ENCODE results near the gene SYTL2.
"Not testable (repeated sequence)": the region's sequence is repeated elsewhere in the genome, so short reads cannot be mapped to it uniquely, and the experiment has no call there.

Gene SYTL2

GRCh38 chr11:85682330-85683305 lies 128.3 kb downstream of the SYTL2 start:
- DNase-seq = peak; percentile 65

DNA sequence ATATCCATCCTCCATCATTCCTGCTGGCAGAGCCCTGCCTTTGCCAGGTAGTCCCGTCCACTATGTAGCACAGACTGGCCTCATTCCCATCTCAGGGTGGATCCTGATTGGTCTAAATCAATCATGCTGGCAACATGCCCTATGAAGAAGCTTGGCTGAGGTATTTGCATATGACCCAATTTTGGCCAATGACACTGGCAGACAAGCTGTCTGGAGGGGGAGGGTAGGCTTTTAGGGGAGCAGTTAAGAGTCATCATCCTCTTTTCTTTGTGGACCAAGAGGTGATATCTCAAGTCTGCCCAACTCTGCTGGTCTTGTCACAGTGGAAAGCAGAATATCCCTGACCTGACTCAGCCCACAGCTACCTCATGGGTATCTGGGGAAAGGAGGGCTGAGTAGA lies 130.0 kb downstream of the SYTL2 start:
- no peak for DNase-seq

- no peak for DNase-seq
These were observed 131.4 kb downstream of the SYTL2 start for GRCh38 chr11:85679576-85679975.

DNA sequence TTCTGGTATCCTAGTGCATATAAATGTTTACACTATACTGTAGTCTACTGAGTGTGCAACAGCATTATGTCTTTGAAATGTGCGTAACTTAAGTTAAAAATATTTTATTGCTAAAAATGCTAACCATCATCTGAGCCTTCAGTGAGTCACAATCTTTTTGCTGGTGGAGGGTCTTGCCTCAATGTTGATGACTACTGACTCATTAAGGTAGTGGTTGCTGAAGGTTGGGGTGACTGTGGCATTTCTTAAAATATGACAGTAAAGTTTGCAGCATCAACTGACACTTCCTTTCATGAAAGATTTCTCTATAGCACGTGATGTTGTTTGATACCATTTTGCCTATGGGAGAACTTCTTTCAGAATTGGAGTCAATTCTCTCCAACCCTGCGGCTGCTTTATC lies 137.5 kb downstream of the SYTL2 start:
- no peak for DNase-seq

DNA sequence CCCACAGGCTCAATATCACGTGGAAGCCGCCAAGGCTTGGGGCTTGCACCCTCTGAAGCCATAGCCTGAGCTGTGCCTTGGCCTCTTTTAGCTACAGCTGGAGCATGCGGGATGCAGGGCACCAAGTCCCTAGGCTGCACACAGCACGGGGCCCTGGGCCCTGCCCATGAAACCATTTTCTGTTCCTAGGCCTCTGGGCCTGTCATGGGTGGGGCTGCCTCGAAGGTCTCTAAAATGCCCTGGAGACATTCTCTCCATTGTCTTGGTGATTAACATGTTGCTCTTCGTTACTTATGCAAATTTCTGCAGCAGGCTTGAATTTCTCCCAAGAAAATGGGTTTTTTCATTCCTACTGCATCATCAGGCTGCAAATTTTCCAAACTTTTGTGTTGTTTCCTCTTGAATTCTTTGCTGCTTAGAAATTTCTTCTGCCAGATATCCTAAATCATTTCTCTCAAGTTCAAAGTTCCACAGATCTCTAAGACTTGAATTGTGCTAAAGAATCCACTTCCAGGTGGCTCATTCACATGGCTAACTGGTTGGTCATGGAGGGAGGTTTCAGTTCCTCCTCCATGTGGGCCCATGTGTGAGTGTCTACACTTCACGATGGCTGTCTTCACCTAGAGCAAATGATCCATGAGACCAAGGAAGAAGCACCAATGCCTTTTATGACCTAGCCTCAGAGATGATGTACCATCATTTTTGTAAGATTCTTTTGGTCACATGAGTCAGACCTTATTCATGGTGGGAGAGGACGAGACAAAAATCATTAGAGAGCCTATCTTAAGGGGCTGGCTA lies 138.6 kb downstream of the SYTL2 start:
- no peak for DNase-seq

GRCh38 chr11:85670949-85671663 lies 139.8 kb downstream of the SYTL2 start:
- not testable (repeated sequence) for DNase-seq

DNA sequence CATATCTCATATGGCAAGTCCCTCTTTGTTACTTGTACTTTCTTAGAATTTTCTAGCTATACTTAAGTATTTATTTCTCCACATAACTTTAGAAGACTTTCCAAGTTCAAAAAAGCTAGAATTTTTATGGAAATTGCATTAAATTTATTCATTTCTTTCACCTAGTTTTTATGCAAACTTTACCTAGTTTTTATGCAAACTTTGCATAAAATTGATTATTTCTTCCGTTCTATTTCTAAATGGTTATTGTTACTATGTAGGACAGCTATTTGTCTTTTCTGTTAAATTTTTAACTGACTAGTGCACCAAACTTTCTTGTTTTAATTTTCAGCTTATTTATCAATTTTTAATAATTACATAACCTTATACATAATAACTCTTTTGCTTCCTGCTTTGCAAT lies 142.8 kb downstream of the SYTL2 start:
- DNase-seq = no peak

DNA sequence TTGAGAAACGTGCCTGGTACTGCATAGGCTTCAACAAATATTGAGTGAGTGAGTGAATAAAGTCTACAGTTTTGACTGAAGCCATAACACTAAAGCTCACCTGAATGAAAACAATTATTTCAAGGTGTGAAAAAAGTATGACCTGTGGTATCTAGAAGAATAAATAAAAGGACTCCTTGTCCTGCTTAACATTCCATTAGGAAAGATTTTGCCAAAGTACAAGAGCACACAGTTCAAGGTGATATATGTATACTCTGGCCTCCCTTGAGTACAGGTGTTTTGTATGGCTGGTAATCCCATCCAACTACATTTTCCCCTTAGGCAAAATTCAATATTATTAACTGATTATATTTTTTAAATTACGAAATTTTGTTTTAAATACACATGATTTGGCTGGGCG lies 144.3 kb downstream of the SYTL2 start:
- no peak for DNase-seq

GRCh38 chr11:85665733-85666132 lies 145.2 kb downstream of the SYTL2 start:
- no peak for DNase-seq

DNA sequence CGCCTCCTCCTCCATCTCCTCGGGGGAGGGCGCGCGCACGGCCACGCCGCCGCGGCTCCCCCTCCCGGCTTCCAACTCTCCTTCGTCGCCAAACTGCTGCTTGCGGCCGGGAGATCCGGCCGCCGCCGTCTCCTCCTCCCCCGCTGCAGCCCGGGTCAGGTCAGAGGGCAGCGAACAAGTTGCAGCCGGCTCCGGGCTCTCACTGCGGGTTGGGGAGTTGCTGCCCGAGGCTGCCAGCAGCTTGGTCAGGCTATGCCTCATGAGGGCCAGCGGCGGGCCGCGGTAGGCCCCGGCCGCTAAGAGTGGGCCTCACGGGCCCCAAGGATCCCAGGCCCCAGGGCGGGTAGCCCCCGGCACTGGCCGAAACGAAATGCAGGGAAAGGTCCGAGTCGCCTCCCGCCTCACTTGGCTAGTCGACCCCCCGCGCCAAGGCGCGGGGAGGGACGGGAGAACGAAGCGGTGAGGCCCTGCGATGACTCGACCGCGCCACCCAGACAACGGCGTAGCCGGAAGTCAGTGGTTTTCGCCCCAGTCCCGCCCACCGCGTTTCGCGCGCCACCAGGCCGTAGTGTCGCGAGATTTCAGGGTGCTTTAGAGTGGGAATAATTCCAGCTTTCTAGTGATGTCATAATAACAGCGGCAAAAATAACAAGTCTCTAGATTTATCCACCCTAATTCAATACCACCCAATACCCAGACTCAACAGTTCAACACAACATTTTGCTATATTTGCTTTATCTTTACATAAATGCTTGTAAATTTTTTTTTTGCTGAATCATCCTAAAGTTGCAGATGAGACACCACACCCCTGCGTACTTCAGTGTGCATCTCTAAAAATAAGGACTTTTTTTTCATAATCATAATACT lies 146.1 kb downstream of the SYTL2 start, which contains the start of gene CREBZF:
TSS of gene CREBZF (minus strand) at position 515 of the 867 bp plus-strand sequence. CDS start at position 261, 254 bp downstream.
- peak; percentile 79 for DNase-seq

- no peak for DNase-seq
These were observed 147.0 kb downstream of the SYTL2 start for GRCh38 chr11:85663753-85664614.

DNA sequence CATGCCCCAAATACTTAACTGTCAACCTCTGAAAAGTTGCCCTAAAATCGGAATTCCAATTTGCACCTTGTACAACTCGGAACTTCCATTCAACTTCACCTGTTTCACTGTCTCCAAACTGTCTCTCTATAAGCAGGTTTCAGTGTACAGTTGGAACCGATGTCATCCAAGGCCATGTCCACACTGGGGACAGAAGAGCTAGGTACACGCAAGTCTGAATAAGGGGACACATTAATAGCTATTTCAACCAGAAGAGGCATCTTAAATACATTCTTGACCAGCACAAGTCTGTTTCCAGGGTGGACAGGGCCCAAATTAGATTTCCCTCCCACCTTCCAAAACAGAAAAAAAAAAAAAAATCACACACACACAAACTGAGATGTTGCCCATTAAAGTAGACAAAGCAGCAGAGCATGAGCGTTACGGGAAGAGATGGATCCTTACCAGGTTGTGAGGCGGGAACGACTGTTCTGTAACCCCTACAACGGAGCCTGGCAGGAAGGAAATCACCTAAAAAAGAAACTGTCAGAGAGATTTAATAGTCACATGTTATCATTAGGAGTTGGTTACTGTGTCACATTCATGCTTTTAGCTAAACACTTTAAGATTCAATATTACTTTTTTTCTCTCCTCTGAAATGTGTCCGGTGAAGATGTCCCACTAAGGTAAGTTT lies 147.7 kb downstream of the SYTL2 start:
- DNase-seq = no peak

GRCh38 chr11:85661972-85662664 lies 148.8 kb downstream of the SYTL2 start:
- no peak for DNase-seq

DNA sequence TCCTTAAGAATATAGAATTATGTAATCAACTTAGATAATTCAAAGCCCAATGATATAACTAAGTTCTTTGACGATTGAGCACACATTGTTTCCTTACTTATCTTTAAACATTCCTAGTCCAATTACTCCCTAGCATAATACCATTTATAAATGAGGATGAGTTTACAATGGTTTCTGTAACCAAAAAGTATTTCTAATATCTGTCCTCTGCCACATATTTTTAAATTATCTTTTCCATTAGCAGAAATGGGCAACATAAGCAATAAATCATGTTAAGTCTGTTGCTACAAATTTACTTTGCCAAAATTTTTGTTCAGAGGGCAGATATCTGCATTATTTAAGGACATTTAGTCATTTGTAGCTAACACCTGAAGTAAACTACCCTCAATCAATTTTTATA lies 152.8 kb downstream of the SYTL2 start:
- no peak for DNase-seq

- DNase-seq = no peak
These were observed 154.2 kb downstream of the SYTL2 start for GRCh38 chr11:85656777-85657176.

DNA sequence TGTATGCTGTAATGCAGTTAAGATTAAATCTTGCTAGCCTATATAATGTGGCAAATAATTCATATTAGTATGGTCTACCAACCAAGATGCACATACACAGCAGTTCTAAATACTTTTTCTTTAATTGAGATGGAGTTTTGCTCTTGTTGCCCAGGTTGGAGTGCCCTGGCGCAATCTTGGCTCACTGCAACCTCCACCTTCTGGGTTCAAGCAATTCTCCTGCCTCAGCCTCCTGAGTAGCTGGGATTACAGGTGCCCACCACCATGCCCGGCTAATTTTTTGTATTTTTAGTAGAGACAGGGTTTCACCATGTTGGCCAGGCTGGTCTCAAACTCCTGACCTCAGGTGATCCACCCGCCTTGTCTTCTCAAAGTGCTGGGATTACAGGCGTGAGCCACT lies 156.6 kb downstream of the SYTL2 start:
- not testable (repeated sequence) for DNase-seq

DNA sequence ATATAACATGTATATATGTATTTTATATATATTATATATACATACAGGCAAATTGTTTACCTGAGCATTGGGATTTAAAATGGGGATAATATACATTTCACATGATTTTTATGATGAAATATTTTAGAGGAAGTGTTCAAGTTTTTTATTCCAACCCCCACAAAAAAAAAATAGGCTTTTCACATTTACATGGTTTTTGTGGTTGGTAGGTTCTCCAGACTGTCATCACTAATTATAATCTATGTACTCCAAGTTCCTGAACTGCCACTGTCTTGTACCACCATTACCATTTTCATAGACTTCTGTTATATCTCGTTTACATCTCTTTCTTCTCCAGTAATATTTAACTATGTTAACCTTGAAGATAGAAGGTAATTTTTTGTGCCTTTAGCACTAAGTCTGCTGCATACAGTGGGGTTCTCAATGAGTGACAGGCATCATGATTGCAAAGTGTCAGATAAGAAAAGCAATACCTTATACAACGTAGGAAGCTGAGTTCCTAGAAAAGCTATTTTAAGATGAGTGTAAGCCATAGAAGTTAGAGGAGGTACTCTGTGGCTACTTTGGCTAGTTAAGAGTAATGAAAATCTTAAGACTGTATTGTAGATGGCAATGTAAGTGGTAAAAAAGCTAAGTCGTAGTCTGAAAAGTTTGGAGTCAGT lies 158.0 kb downstream of the SYTL2 start:
- no peak for DNase-seq

GRCh38 chr11:85651118-85651517 lies 159.8 kb downstream of the SYTL2 start:
- no peak for DNase-seq

DNA sequence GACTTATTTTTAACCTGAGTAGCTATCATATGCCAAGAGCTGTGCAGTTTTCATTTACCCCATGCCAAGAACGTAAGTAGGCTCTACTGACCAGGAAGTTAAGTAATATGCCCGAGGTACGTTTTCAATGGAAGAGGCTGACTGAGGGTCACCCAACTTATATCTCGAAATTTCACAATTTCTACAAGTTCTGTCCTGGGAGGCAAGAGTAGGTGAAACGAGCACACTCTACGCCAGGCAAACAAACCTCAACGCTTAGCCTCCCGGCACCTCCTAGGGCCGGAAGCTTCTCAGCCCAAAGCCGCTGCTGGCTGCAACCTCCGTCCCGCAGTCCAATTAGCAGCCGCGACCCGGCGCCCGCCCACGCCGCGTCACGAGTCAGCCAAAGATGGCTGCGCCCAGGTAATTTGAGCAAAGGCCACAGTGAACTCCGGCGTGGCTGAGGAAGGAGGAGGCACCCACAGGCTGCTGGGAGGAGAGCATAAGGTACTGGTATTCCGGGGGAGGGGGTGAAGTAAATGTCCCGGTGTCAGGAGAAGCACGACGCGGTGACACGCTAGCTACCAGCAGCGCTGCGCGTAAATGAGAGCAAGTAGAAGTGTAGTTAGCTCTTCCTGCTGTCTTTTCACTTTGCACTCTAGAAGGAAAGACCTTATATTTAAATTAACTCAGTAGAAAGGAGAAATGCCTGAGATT lies 163.2 kb downstream of the SYTL2 start, which contains the start of gene TMEM126A:
TSS of gene TMEM126A (plus strand) at position 364 of the 696 bp plus-strand sequence. CDS start 2,289 bp downstream, outside the sequence.
- peak; percentile 89 for DNase-seq
